Measurements from ENCODE around the gene COL28A1.
A peak's percentile ranks its signal among the peaks of the same experiment; 100 is the strongest.

Gene COL28A1

GRCh38 chr7:7535691-7536090 is at the start of gene COL28A1:
Gene COL28A1 (minus strand): TSS chr7:7535873. CDS start chr7:7532875, 2,998 bp downstream.
- no peak for DNase-seq (ENCODE audit: low read depth)

- no peak for DNase-seq (ENCODE audit: low read depth)
Measured at GRCh38 chr7:7584653-7585052, 49.0 kb upstream of the COL28A1 start.

- DNase-seq (ENCODE audit: low read depth) = no peak
Measured at GRCh38 chr7:7583731-7584130, 48.1 kb upstream of the COL28A1 start.

GRCh38 chr7:7582596-7582995 is 46.9 kb upstream of the COL28A1 start:
- DNase-seq (ENCODE audit: low read depth) = no peak

- no peak for DNase-seq (ENCODE audit: low read depth)
Measured at GRCh38 chr7:7581531-7582179, 46.0 kb upstream of the COL28A1 start.

GRCh38 chr7:7579638-7580037 is 44.0 kb upstream of the COL28A1 start:
- DNase-seq (ENCODE audit: low read depth) = no peak

- no peak for DNase-seq (ENCODE audit: low read depth)
Measured at GRCh38 chr7:7577888-7578287, 42.2 kb upstream of the COL28A1 start.

GRCh38 chr7:7576344-7576743 is 40.7 kb upstream of the COL28A1 start:
- no peak for DNase-seq (ENCODE audit: low read depth)

- no peak for DNase-seq (ENCODE audit: low read depth)
Measured at GRCh38 chr7:7573701-7574100, 38.0 kb upstream of the COL28A1 start.

- no peak for DNase-seq (ENCODE audit: low read depth)
Measured at GRCh38 chr7:7570584-7570983, 34.9 kb upstream of the COL28A1 start.

GRCh38 chr7:7569615-7570014 is 33.9 kb upstream of the COL28A1 start:
- no peak for DNase-seq (ENCODE audit: low read depth)

GRCh38 chr7:7569081-7569527 is 33.4 kb upstream of the COL28A1 start:
- DNase-seq (ENCODE audit: low read depth) = no peak

GRCh38 chr7:7568553-7568952 is 32.9 kb upstream of the COL28A1 start:
- DNase-seq (ENCODE audit: low read depth) = no peak

GRCh38 chr7:7567898-7568531 is 32.3 kb upstream of the COL28A1 start:
- DNase-seq (ENCODE audit: low read depth) = no peak

- DNase-seq (ENCODE audit: low read depth) = peak; percentile 48
Measured at GRCh38 chr7:7566651-7567611, 31.3 kb upstream of the COL28A1 start, which contains the start of gene MIOS. Gene MIOS (plus strand): TSS chr7:7566884. CDS start chr7:7572476, 5,592 bp downstream.

- DNase-seq (ENCODE audit: low read depth) = no peak
Measured at GRCh38 chr7:7565746-7566650, 30.3 kb upstream of the COL28A1 start.

- no peak for DNase-seq (ENCODE audit: low read depth)
Measured at GRCh38 chr7:7565018-7565680, 29.5 kb upstream of the COL28A1 start.

- DNase-seq (ENCODE audit: low read depth) = peak; percentile 36
Measured at GRCh38 chr7:7564323-7564780, 28.7 kb upstream of the COL28A1 start.

GRCh38 chr7:7563813-7564212 is 28.1 kb upstream of the COL28A1 start:
- no peak for DNase-seq (ENCODE audit: low read depth)

- DNase-seq (ENCODE audit: low read depth) = no peak
Measured at GRCh38 chr7:7563269-7563668, 27.6 kb upstream of the COL28A1 start.

GRCh38 chr7:7562736-7563135 is 27.1 kb upstream of the COL28A1 start:
- DNase-seq (ENCODE audit: low read depth) = peak; percentile 48

Measured in stromal cell of bone marrow (primary cell).